NCI-H187 treated with DMSO at 0.1 percent for 48 hours (cell line): ENCODE measurements around the gene GHITM.
"Not testable (repeated sequence)": the region's sequence is repeated elsewhere in the genome, so short reads cannot be mapped to it uniquely, and the experiment has no call there.

Experiments used
- DNase-seq: peaks from one replicate; lab custom pipeline; 2025; lab: John Stamatoyannopoulos, UW

GHITM gene

DNA sequence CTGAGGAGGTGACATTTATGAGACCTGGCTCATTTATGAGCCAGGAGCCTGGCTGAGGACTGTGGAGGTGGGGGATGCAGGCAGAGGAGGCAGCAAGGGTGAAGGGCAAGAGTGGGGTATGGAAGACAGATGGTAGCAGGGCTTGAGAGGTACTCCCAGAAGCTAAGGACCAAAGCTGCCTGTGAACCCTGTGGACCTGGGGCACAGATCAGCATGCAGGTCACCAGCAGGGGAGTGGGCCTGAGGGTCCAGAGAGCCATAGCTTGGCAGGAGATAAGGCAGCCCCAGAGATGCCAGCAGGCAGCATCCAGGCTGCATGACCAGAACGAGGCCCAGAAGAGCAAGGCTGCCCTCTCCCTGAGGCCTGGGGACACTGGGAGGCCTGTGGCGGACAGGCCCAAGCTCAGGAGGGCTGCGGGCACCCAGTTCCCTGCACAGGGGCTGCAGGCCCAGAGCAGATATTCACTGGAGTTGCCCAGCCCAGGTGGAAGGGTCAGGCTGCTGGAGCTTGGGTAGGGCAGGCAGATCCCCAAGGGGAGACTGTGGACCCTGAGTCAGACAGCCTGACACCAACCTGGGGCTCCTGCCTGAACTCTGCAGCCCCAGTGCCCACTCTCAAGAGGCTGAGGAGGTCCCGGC is 37.6 kb downstream of the GHITM start:
- no peak for DNase-seq

DNA sequence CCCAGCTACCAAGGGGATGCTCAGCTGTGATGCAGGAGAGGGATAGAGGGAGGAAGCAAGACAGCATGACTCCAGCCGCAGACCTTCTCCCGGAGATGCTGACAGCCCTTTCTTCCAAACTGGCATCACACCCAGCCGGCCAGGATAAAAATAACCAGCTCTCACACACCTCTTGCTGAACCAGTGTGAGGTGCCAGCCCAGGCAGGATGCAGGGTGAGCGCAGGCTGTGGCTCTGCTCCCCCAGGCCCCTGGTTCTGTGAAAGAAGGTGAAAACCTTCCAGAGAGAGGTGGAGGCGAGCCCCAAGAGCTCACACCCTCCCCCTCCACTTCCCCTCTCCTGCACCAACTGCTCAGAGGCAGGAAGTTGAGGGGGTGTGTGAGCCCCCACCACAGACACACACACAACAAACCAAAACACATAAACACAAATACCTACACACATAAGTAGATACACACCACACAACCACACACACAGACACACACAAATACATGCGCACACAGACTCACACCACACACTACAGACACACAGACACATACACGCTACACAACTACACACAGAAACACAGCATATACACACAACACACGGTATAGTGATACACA is 38.3 kb downstream of the GHITM start:
- no peak for DNase-seq

DNA sequence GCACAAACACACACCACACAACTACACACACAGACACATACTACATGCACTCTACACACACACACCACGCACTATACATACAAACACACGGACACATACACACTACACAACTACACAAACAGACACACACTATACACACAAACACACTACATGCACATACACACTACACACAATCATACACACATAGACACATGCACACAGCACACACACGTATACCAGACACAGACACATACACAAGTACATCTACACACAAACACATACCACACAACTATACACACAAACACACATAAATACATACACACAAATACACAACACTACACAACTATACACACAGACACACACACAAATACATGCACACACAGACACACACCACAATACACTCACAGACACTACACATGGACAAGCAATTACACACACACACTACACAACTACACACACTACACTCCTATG is 38.9 kb downstream of the GHITM start:
- no peak for DNase-seq

GRCh38 chr10:84179059-84179710 is 39.9 kb downstream of the GHITM start:
- DNase-seq, result peak; percentile 23

- DNase-seq, result not testable (repeated sequence)
These were observed 41.1 kb downstream of the GHITM start for GRCh38 chr10:84180386-84180785.

DNA sequence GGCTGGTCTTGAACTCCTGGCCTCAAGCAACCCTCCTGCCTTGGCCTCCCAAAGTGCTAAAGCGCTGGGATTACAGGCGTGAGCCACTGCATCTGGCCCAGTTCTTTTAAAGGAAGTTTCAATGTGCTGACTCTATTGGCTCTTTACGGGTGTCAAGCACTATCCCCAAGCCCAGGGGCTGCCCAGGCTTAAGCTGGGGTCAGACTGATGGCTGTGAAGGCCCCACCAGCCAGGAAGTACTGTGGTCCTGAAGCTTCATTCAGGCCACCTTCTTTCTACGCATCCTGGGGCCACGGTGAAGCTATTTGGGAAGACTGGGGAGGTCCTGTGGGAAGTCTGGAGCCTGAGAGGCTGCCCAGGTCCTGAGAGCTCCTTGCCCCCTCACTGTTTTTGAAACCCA is 42.3 kb downstream of the GHITM start:
- DNase-seq, result no peak

- DNase-seq, result peak; percentile 3
These were observed 45.2 kb downstream of the GHITM start for GRCh38 chr10:84184517-84184916.

DNA sequence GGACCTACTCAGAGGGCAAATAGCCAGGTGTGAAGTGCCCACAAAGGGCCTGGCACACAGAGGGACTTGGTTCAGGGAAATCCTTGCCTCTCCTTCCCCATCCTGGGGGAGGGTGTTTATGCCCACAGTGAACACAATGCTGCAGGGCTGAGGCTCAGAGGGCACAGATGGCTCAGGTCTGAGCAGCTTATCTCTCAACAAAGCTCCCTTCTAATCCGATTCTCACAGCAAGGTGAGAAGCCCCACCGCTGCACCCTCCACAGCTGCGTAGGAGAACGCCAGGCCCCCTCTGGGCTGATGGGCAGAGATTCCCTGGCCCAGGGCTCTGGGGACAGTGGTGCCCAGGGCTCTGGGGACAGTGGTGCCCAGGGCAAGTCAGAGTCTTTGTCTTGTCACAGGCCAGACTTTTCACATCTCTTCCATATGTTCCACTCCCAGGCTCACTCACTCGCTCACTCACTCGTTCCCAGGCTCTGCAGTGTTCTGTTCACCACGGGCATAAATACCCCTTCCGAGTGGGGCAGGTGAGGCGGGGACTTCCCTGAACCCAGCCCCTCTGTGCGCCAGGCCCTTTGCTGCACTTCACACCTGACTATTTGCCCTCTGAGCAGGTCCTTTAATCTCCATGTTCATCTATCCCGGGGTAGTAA is 46.3 kb downstream of the GHITM start:
- no peak for DNase-seq

GRCh38 chr10:84188815-84189214 is 49.5 kb downstream of the GHITM start:
- DNase-seq, result no peak

- no peak for DNase-seq
These were observed 51.3 kb downstream of the GHITM start for GRCh38 chr10:84190621-84191020.

DNA sequence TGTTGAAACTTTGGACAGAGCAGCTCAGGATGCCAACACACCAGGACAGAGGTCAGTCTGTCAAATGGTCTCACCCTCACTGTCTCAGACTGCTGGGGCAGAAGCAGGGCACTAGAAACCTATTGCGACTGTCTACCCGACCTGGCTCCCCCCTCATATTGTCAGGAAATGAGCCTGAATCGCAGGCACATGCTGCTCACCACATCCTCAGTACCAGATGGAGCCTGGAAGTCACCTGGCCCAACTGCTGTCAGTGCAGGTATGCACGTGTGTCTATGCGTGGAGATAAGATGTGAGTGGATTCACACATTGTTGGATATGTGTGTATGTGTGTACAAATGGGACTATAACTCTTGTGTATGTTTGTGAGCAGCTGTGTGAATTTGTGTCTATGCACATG is 51.8 kb downstream of the GHITM start:
- DNase-seq, result no peak

GRCh38 chr10:84193327-84193726 is 54.0 kb downstream of the GHITM start:
- DNase-seq, result no peak

DNA sequence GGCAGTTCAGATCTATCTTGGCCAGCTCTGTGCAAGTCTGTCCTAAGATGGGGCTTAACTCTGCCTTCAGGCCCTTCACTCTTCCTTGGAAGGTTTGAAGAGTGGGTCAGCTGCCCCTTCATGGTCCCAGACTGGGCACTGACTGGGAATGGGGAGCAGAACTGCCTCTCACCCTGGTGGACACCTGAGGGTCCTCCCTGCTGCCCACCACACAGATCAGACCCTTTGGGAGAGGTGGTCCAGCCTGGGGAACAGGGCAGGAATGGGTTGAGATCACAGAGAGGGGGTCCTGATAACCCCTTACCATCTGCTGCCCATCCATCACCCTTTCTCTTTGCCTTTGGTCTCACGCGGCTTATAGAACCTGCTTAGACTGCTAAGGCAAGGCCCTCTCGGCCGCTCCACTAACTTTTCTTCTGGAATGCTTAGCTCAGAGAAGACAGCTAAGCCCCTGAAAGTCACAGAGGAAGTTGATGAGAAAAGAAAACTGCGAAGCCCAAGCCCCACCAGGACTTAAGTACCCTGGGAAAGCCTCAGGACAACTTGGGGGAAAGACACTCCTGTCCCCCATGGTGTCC is 54.6 kb downstream of the GHITM start:
- DNase-seq, result no peak

- no peak for DNase-seq
These were observed 55.2 kb downstream of the GHITM start, which contains the start of gene CDHR1 for GRCh38 chr10:84194424-84195043. Gene CDHR1 (plus strand): TSS chr10:84194537. CDS start chr10:84194761, 224 bp downstream.

- no peak for DNase-seq
These were observed 55.9 kb downstream of the GHITM start for GRCh38 chr10:84195044-84195830.

DNA sequence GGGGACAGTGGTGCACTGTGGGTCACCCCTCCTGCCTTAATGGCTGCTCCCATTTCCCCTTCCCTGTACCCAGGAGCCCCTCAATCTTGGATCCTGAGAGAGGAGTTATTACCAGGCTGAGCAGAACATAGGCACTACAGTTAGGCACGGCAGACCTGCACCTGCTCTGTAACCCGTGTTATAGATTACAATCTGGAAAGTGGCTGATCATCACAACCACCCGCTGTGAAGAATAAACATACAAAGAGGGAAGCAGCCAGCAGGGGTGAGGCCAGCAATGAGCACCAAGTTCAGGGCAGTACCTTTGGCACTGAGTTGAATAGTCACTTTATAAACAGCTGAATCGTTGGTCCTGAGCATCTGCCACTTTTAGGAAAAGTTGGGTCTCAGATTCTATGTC is 56.8 kb downstream of the GHITM start:
- DNase-seq, result peak; percentile 44

- no peak for DNase-seq
These were observed 57.6 kb downstream of the GHITM start for GRCh38 chr10:84196941-84197340.

DNA sequence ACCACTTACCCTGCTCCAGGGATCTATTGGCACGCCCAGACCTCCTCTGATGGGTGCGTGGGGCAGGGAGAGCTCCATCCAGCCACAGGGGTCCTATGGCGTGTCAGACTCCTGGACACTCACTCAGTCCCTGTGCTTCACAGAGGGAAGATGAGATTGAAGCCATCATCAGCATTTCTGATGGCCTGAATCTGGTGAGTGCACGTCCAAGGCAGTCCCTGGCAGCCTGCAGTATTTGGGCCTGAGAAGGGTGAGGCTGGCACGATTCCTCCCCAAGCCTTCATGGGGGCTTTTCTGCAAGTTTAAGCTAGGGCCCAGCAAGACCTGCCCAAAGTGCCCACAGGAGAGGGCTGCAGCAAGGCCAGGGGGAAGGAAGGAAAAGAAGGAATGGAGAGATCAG is 58.3 kb downstream of the GHITM start:
- no peak for DNase-seq

GRCh38 chr10:84198206-84198915 is 59.1 kb downstream of the GHITM start:
- DNase-seq, result no peak

- no peak for DNase-seq
These were observed 61.4 kb downstream of the GHITM start for GRCh38 chr10:84200537-84201243.
